HG02970 (cell line): Measurements from ENCODE around the gene PMEPA1.

ENCODE experiments used
- ATAC-seq: cut with Tn5 transposase; IDR thresholded peaks from one replicate; pipeline ENCODE4 v1.9.1; 2021; ENCODE audit warnings: mild to moderate bottlenecking, moderate library complexity, moderate number of reproducible peaks; ENCODE audit not compliant: unreplicated experiment, low FRiP score

Gene PMEPA1

GRCh38 chr20:57656252-57656820 is 53.5 kb downstream of the PMEPA1 start:
- no peak for ATAC-seq

- ATAC-seq: no peak
These were observed 54.0 kb downstream of the PMEPA1 start for GRCh38 chr20:57655809-57656155.

GRCh38 chr20:57654998-57655808 is 54.6 kb downstream of the PMEPA1 start:
- no peak for ATAC-seq

GRCh38 chr20:57654363-57654997 is 55.3 kb downstream of the PMEPA1 start:
- no peak for ATAC-seq

- ATAC-seq: no peak
These were observed 55.9 kb downstream of the PMEPA1 start for GRCh38 chr20:57653910-57654309.

- ATAC-seq: no peak
These were observed 56.3 kb downstream of the PMEPA1 start for GRCh38 chr20:57653546-57653900.

GRCh38 chr20:57652606-57653545 is 56.9 kb downstream of the PMEPA1 start:
- ATAC-seq: no peak

GRCh38 chr20:57651881-57652605 is 57.8 kb downstream of the PMEPA1 start:
- no peak for ATAC-seq

- no peak for ATAC-seq
These were observed 58.9 kb downstream of the PMEPA1 start for GRCh38 chr20:57650756-57651483.

- ATAC-seq: no peak
These were observed 59.5 kb downstream of the PMEPA1 start for GRCh38 chr20:57650266-57650665.

GRCh38 chr20:57649617-57650015 is 60.2 kb downstream of the PMEPA1 start:
- ATAC-seq: no peak

GRCh38 chr20:57648878-57649616 is 60.8 kb downstream of the PMEPA1 start:
- ATAC-seq: no peak

GRCh38 chr20:57647933-57648785 is 61.7 kb downstream of the PMEPA1 start:
- ATAC-seq: no peak

GRCh38 chr20:57647006-57647932 is 62.5 kb downstream of the PMEPA1 start:
- ATAC-seq: no peak

- no peak for ATAC-seq
These were observed 70.9 kb downstream of the PMEPA1 start for GRCh38 chr20:57638895-57639236.

- no peak for ATAC-seq
These were observed 71.5 kb downstream of the PMEPA1 start for GRCh38 chr20:57638173-57638894.
